ENCODE data around the gene MACF1. TPM values are rescaled to one million over a fixed set of nuclear protein-coding genes. Genes with fewer than 3 reads are reported as not detected.

MACF1 gene
- total and polyA plus RNA-seq, 4 donors, result 23.3 to 216 (median 51.2) TPM

GRCh38 chr1:39387452-39387851 lies 183.0 kb downstream of the MACF1 start:
- no peak overlapping the region for H3K4me3 ChIP-seq (ENCODE audit: low read depth in 1 of 3, low read length in 3 of 3)
- H3K27me3 ChIP-seq (ENCODE audit: control insufficient read depth in 4 of 4, insufficient read depth in 4 of 4, low read length in 3 of 4), result no peaks in the 10 kb centered on the region
- no peak for DNase-seq (ENCODE audit: low spot score)
- no peaks in the 10 kb centered on the region for H3K9me3 ChIP-seq (ENCODE audit: control insufficient read depth in 4 of 4, low read length in 3 of 4)
- peaks cover 7 to 29% (median 17%) of the 10 kb centered on the region in 4 donors for H3K36me3 ChIP-seq (ENCODE audit: control insufficient read depth in 4 of 4, insufficient read depth in 3 of 4, low read depth in 1 of 4, low read length in 3 of 4)
- 41% methylated on average over 4 of the region's 4 CpGs for WGBS
- H3K9ac ChIP-seq (ENCODE audit: low read depth in 1 of 2, low read length in 2 of 2), result no peak overlapping the region
- no peak for TF ChIP-seq HNF4G (IDR thresholded peaks at IDR 0.05)
- peak; percentile 51 for TF ChIP-seq HNF4A (conservative IDR thresholded peaks at IDR 0.05)
- TF ChIP-seq ATF3 (IDR thresholded peaks at IDR 0.05), result no peak
- TF ChIP-seq RXRA (IDR thresholded peaks at IDR 0.05), result peak in 1 of 2 donors; percentile 10
- peak; percentile 50 for TF ChIP-seq CTCF (IDR thresholded peaks at IDR 0.05; ENCODE audit: low read depth, low read length, missing input control)
- no peak for TF ChIP-seq FOXA1 (IDR thresholded peaks at IDR 0.05)
- no peak for TF ChIP-seq JUND (IDR thresholded peaks at IDR 0.05)
- no peak for TF ChIP-seq ZBTB33 (IDR thresholded peaks at IDR 0.05)
- TF ChIP-seq GABPA (IDR thresholded peaks at IDR 0.05 in 1 of 2, conservative IDR thresholded peaks at IDR 0.05 in 1 of 2), result no peak
- no peak for TF ChIP-seq TAF1 (conservative IDR thresholded peaks at IDR 0.05)
- TF ChIP-seq YY1 (IDR thresholded peaks at IDR 0.05), result no peak
- no peak for TF ChIP-seq FOXA2 (IDR thresholded peaks at IDR 0.05)
- TF ChIP-seq MAX (IDR thresholded peaks at IDR 0.05), result no peak
- peak; percentile 71 to 83 for TF ChIP-seq RAD21 (IDR thresholded peaks at IDR 0.05)
- peaks cover 6 to 54% (median 34%) of the 10 kb centered on the region in 4 donors for H3K4me1 ChIP-seq (ENCODE audit: control insufficient read depth in 4 of 4, insufficient read depth in 4 of 4, low read length in 3 of 4)
- H3K27ac ChIP-seq (ENCODE audit: low read depth in 1 of 2, low read length in 2 of 2), result peak overlapping the region; percentile 26 to 48

- H3K9ac ChIP-seq (ENCODE audit: low read depth in 1 of 2, low read length in 2 of 2), result peak overlapping the region; percentile 44 to 63
- DNase-seq (ENCODE audit: low spot score), result no peak
- peaks cover 12 to 63% (median 52%) of the 10 kb centered on the region in 4 donors for H3K4me1 ChIP-seq (ENCODE audit: control insufficient read depth in 4 of 4, insufficient read depth in 4 of 4, low read length in 3 of 4)
- no peak overlapping the region for H3K4me3 ChIP-seq (ENCODE audit: low read depth in 1 of 3, low read length in 3 of 3)
- peak overlapping the region; percentile 96 to 98 for H3K27ac ChIP-seq (ENCODE audit: low read depth in 1 of 2, low read length in 2 of 2)
- H3K27me3 ChIP-seq (ENCODE audit: control insufficient read depth in 4 of 4, insufficient read depth in 4 of 4, low read length in 3 of 4), result no peaks in the 10 kb centered on the region
- H3K36me3 ChIP-seq (ENCODE audit: control insufficient read depth in 4 of 4, insufficient read depth in 3 of 4, low read depth in 1 of 4, low read length in 3 of 4), result peaks cover 3 to 15% (median 9%) of the 10 kb centered on the region in 4 donors
- 26% methylated on average over 5 of the region's 5 CpGs for WGBS
- H3K9me3 ChIP-seq (ENCODE audit: control insufficient read depth in 4 of 4, low read length in 3 of 4), result no peaks in the 10 kb centered on the region
- TF ChIP-seq GABPA (IDR thresholded peaks at IDR 0.05 in 1 of 2, conservative IDR thresholded peaks at IDR 0.05 in 1 of 2), result peak; percentile 38 to 69
- no peak for TF ChIP-seq CTCF (IDR thresholded peaks at IDR 0.05; ENCODE audit: low read depth, low read length, missing input control)
- no peak for TF ChIP-seq EGR1 (IDR thresholded peaks at IDR 0.05; ENCODE audit: low read depth in 2 of 2)
- TF ChIP-seq JUND (IDR thresholded peaks at IDR 0.05), result peak; percentile 45 to 60
- TF ChIP-seq FOXA2 (IDR thresholded peaks at IDR 0.05), result peak; percentile 16
- TF ChIP-seq HNF4G (IDR thresholded peaks at IDR 0.05), result no peak
- peak; percentile 22 for TF ChIP-seq ATF3 (IDR thresholded peaks at IDR 0.05)
- TF ChIP-seq RAD21 (IDR thresholded peaks at IDR 0.05), result peak; percentile 11 to 36
- no peak for TF ChIP-seq MAX (IDR thresholded peaks at IDR 0.05)
- TF ChIP-seq HNF4A (conservative IDR thresholded peaks at IDR 0.05), result peak; percentile 54 to 59
- TF ChIP-seq REST (IDR thresholded peaks at IDR 0.05), result peak; percentile 9
- TF ChIP-seq YY1 (IDR thresholded peaks at IDR 0.05), result peak; percentile 43
- TF ChIP-seq SP1 (IDR thresholded peaks at IDR 0.05), result peak; percentile 58
- peak; percentile 34 for TF ChIP-seq NR2F2 (IDR thresholded peaks at IDR 0.05)
- TF ChIP-seq FOXA1 (IDR thresholded peaks at IDR 0.05), result peak; percentile 6
- peak; percentile 80 to 84 for TF ChIP-seq RXRA (IDR thresholded peaks at IDR 0.05)
Observed at GRCh38 chr1:39391691-39392679, 187.5 kb downstream of the MACF1 start.
